ENCODE measurements around the gene TMEM183A. TPM values are rescaled to one million over a fixed set of nuclear protein-coding genes. Genes with fewer than 3 reads are reported as not detected.

Gene TMEM183A
- total and polyA plus RNA-seq, 2 experiments from 2014 or later, result 55.1 to 128 TPM

DNA sequence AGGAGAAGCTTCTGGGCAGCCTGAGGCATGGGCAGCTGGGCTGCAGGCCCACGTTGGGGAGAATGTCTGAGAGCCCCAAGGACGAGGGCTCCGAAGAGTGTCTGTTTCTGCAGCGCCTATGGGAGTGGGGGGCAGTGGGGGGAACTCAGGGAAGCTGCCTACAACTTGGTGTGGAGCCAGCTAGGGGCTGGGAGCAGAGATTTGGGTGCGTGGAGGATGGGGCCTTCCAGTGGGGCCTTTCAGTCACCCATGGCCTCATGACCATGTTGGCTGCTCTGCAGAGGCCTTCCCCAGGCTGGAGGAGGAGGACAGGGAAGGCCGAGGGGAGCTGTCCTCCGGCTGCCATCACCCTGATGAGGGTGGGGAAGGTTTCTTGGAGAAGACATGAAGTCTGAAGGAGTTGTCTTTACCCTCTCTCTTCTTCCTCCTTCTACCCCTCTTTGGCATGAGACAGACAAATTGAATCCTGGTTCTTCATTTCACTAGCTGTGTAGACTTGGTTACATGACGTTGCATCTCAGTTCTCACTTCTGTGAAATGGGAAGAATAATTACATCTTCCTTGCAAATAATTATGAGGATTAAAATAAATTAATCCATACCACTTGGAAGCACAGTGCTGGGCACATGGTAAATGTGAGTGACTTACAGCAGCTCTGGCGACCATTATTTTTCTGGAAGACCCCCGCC lies 27.4 kb downstream of the TMEM183A start:
- Histone ChIP-seq H3K27me3 (ENCODE audit: insufficient read depth) (no peaks in the 10 kb centered on the region), H3K27ac (ENCODE audit: low read depth) (no peak overlapping the region), H3K79me2 (replicated peaks; ENCODE audit: insufficient read depth) (no peaks in the 10 kb centered on the region), H3K4me3 (no peak overlapping the region), H3K9me2 (ENCODE audit: insufficient read depth) (no peaks in the 10 kb centered on the region), H3K36me3 (ENCODE audit: insufficient read depth) (no peaks in the 10 kb centered on the region), H3K4me2 (no peak overlapping the region), H2AFZ (no peak overlapping the region), H3F3A (replicated peaks; ENCODE audit: low read depth) (no peaks in the 10 kb centered on the region), H4K20me1 (replicated peaks; ENCODE audit: insufficient read depth) (no peaks in the 10 kb centered on the region), H3K4me1 (ENCODE audit: insufficient read depth) (peaks cover 12% of the 10 kb centered on the region; the same call in 1 of the 2 replicates)
- Mint-ChIP-seq H3K9me3 (no peaks in the 10 kb centered on the region; the same call in 2 of the 3 replicates), H3K27ac (no peak overlapping the region), H3K4me3 (no peak overlapping the region), H3K36me3 (ENCODE audit: low read depth) (no peaks in the 10 kb centered on the region), H3K4me1 (peaks cover 19% of the 10 kb centered on the region), H3K27me3 (ENCODE audit: insufficient read depth, low read depth, poor library complexity) (peaks cover 12% of the 10 kb centered on the region)
- TF ChIP-seq STAT1 (IDR thresholded peaks at IDR 0.05; ENCODE audit: unreplicated experiment), result no peak
- TF ChIP-seq EZH2phosphoT487 (IDR thresholded peaks at IDR 0.05; ENCODE audit: unreplicated experiment), result no peak
- TF ChIP-seq, protein P1, sequence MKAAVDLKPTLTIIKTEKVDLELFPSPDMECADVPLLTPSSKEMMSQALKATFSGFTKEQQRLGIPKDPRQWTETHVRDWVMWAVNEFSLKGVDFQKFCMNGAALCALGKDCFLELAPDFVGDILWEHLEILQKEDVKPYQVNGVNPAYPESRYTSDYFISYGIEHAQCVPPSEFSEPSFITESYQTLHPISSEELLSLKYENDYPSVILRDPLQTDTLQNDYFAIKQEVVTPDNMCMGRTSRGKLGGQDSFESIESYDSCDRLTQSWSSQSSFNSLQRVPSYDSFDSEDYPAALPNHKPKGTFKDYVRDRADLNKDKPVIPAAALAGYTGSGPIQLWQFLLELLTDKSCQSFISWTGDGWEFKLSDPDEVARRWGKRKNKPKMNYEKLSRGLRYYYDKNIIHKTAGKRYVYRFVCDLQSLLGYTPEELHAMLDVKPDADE (IDR thresholded peaks at IDR 0.05), result no peak
- no peak for TF ChIP-seq JUNB (IDR thresholded peaks at IDR 0.05; ENCODE audit: unreplicated experiment)
- no peak for TF ChIP-seq NANOG (IDR thresholded peaks at IDR 0.05; ENCODE audit: borderline replicate concordance)
- no peak for TF ChIP-seq CREB1 (CRISPR knock-in tag; IDR thresholded peaks at IDR 0.05; ENCODE audit: low read depth)
- TF ChIP-seq POLR2AphosphoS5 (IDR thresholded peaks at IDR 0.05; ENCODE audit: low read depth), result no peak
- TF ChIP-seq CTCF (conservative IDR thresholded peaks at IDR 0.05; ENCODE audit: low read depth in 2 of 2), result no peak
- TF ChIP-seq, protein P2, sequence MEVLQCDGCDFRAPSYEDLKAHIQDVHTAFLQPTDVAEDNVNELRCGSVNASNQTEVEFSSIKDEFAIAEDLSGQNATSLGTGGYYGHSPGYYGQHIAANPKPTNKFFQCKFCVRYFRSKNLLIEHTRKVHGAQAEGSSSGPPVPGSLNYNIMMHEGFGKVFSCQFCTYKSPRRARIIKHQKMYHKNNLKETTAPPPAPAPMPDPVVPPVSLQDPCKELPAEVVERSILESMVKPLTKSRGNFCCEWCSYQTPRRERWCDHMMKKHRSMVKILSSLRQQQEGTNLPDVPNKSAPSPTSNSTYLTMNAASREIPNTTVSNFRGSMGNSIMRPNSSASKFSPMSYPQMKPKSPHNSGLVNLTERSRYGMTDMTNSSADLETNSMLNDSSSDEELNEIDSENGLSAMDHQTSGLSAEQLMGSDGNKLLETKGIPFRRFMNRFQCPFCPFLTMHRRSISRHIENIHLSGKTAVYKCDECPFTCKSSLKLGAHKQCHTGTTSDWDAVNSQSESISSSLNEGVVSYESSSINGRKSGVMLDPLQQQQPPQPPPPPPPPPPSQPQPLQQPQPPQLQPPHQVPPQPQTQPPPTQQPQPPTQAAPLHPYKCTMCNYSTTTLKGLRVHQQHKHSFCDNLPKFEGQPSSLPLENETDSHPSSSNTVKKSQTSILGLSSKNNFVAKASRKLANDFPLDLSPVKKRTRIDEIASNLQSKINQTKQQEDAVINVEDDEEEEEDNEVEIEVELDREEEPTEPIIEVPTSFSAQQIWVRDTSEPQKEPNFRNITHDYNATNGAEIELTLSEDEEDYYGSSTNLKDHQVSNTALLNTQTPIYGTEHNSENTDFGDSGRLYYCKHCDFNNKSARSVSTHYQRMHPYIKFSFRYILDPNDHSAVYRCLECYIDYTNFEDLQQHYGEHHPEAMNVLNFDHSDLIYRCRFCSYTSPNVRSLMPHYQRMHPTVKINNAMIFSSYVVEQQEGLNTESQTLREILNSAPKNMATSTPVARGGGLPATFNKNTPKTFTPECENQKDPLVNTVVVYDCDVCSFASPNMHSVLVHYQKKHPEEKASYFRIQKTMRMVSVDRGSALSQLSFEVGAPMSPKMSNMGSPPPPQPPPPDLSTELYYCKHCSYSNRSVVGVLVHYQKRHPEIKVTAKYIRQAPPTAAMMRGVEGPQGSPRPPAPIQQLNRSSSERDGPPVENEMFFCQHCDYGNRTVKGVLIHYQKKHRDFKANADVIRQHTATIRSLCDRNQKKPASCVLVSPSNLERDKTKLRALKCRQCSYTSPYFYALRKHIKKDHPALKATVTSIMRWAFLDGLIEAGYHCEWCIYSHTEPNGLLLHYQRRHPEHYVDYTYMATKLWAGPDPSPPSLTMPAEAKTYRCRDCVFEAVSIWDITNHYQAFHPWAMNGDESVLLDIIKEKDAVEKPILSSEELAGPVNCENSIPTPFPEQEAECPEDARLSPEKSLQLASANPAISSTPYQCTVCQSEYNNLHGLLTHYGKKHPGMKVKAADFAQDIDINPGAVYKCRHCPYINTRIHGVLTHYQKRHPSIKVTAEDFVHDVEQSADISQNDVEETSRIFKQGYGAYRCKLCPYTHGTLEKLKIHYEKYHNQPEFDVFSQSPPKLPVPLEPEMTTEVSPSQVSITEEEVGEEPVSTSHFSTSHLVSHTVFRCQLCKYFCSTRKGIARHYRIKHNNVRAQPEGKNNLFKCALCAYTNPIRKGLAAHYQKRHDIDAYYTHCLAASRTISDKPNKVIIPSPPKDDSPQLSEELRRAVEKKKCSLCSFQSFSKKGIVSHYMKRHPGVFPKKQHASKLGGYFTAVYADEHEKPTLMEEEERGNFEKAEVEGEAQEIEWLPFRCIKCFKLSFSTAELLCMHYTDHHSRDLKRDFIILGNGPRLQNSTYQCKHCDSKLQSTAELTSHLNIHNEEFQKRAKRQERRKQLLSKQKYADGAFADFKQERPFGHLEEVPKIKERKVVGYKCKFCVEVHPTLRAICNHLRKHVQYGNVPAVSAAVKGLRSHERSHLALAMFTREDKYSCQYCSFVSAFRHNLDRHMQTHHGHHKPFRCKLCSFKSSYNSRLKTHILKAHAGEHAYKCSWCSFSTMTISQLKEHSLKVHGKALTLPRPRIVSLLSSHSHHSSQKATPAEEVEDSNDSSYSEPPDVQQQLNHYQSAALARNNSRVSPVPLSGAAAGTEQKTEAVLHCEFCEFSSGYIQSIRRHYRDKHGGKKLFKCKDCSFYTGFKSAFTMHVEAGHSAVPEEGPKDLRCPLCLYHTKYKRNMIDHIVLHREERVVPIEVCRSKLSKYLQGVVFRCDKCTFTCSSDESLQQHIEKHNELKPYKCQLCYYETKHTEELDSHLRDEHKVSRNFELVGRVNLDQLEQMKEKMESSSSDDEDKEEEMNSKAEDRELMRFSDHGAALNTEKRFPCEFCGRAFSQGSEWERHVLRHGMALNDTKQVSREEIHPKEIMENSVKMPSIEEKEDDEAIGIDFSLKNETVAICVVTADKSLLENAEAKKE (CRISPR knock-in tag; IDR thresholded peaks at IDR 0.05), result no peak
- TF ChIP-seq, protein P3, sequence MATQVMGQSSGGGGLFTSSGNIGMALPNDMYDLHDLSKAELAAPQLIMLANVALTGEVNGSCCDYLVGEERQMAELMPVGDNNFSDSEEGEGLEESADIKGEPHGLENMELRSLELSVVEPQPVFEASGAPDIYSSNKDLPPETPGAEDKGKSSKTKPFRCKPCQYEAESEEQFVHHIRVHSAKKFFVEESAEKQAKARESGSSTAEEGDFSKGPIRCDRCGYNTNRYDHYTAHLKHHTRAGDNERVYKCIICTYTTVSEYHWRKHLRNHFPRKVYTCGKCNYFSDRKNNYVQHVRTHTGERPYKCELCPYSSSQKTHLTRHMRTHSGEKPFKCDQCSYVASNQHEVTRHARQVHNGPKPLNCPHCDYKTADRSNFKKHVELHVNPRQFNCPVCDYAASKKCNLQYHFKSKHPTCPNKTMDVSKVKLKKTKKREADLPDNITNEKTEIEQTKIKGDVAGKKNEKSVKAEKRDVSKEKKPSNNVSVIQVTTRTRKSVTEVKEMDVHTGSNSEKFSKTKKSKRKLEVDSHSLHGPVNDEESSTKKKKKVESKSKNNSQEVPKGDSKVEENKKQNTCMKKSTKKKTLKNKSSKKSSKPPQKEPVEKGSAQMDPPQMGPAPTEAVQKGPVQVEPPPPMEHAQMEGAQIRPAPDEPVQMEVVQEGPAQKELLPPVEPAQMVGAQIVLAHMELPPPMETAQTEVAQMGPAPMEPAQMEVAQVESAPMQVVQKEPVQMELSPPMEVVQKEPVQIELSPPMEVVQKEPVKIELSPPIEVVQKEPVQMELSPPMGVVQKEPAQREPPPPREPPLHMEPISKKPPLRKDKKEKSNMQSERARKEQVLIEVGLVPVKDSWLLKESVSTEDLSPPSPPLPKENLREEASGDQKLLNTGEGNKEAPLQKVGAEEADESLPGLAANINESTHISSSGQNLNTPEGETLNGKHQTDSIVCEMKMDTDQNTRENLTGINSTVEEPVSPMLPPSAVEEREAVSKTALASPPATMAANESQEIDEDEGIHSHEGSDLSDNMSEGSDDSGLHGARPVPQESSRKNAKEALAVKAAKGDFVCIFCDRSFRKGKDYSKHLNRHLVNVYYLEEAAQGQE (IDR thresholded peaks at IDR 0.05; ENCODE audit: unreplicated experiment), result no peak
- ATAC-seq (no peak), DNase-seq (ENCODE audit: low spot score) (no peak)
